MCF 10A (cell line): Measurements from ENCODE around the gene HTR5A. TPM values are rescaled to one million over a fixed set of nuclear protein-coding genes. Genes with fewer than 3 reads are reported as not detected.

ENCODE experiments used
- BruUV-seq: library from RNA; stranded (reverse); fragments of 400-500 nt; replicated peaks from 2 replicates; lab custom pipeline; 2021; lab: Mats Ljungman, UMichigan
- CTCF ChIA-PET: fragments of 300-600 bp; sonication (Branson Sonifier 250); formaldehyde crosslinking; extraction: SDS; loops from one replicate; lab custom pipeline; 2021; ENCODE audit warnings: antibody characterized with exemption, inconsistent platforms; lab: Yijun Ruan, JAX
- POLR2A ChIA-PET: fragments of 300-600, 350-650 bp; sonication (Branson Sonifier 250); formaldehyde crosslinking; extraction: SDS; loops from one replicate; lab custom pipeline; 2020; ENCODE audit warnings: antibody characterized with exemption, inconsistent platforms; lab: Yijun Ruan, JAX
- DNase-seq: peaks from one replicate; pipeline ENCODE4 v3.0.0-alpha.2; 2018; ENCODE audit not compliant: unreplicated experiment
- H3K27ac Mint-ChIP-seq: one replicate; pipeline ENCODE4 v1.8.0; 2022; ENCODE audit warnings: mild to moderate bottlenecking, low read depth, mixed read lengths; ENCODE audit not compliant: unreplicated experiment
- H3K27me3 Mint-ChIP-seq: one replicate; pipeline ENCODE4 v1.8.0; 2022; ENCODE audit warnings: mixed read lengths; ENCODE audit not compliant: insufficient read depth, unreplicated experiment
- H3K36me3 Mint-ChIP-seq: one replicate; pipeline ENCODE4 v1.8.0; 2022; ENCODE audit warnings: mild to moderate bottlenecking, moderate library complexity, mixed read lengths; ENCODE audit not compliant: insufficient read depth, unreplicated experiment
- H3K4me1 Mint-ChIP-seq: one replicate; pipeline ENCODE4 v1.8.0; 2022; ENCODE audit warnings: mixed read lengths; ENCODE audit not compliant: insufficient read depth, unreplicated experiment
- H3K4me3 Mint-ChIP-seq: one replicate; pipeline ENCODE4 v1.8.0; 2022; ENCODE audit warnings: mild to moderate bottlenecking, moderate library complexity, mixed read lengths; ENCODE audit not compliant: unreplicated experiment
- H3K9me3 Mint-ChIP-seq: one replicate; pipeline ENCODE4 v1.8.0; 2022; ENCODE audit warnings: mixed read lengths; ENCODE audit not compliant: unreplicated experiment
- CTCF ChIP-seq: fragments of 200-600 bp; IDR thresholded peaks from one replicate; pipeline ENCODE4 v1.8.0; 2022; ENCODE audit warnings: antibody characterized with exemption, mild to moderate bottlenecking; ENCODE audit not compliant: unreplicated experiment
- intact Hi-C: fragments of 100-400 bp; cut with micrococcal nuclease; formaldehyde crosslinking; loops from 2 replicates; pipeline ENCODE4 v1.14.1; 2022
- total RNA-seq: library from RNA; stranded (reverse); gene quantifications from 2 replicates; pipeline ENCODE4 v1.2.3, GENCODE V29; 2022

Gene HTR5A
- total RNA-seq, 1 experiment from 2014 or later: not detected

DNA sequence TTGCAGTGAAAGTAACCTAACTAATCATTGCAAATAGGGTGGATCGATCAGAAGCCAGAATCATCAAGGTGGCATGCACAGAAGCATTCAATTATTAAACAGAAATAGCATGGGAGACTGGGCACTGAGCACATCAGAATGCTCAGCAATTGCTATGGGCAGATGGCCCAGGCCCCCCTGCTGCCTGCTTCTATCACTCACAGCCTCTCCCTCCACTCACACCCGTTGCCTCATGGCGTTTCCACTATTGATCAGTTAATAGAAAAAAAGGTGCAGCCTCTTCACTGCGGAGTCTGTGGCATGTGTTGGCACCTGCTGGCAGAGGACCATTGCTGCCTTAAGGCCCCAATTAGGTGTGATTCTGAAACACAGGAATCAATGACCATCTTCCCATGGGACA lies 11.2 kb upstream of the HTR5A start:
- DNase-seq: no peak
- intact Hi-C loops: no loop called here
- CTCF ChIA-PET: no interaction called here
- no peak for TF ChIP-seq CTCF
- no peak overlapping the region for H3K4me3 Mint-ChIP-seq
- H3K36me3 Mint-ChIP-seq: no peaks in the 10 kb centered on the region
- no peak overlapping the region for H3K27ac Mint-ChIP-seq
- BruUV-seq: no TSS peak
- no peaks in the 10 kb centered on the region for H3K9me3 Mint-ChIP-seq
- peaks cover 4% of the 10 kb centered on the region for H3K27me3 Mint-ChIP-seq
- H3K4me1 Mint-ChIP-seq: no peaks in the 10 kb centered on the region
- POLR2A ChIA-PET: no interaction called here

DNA sequence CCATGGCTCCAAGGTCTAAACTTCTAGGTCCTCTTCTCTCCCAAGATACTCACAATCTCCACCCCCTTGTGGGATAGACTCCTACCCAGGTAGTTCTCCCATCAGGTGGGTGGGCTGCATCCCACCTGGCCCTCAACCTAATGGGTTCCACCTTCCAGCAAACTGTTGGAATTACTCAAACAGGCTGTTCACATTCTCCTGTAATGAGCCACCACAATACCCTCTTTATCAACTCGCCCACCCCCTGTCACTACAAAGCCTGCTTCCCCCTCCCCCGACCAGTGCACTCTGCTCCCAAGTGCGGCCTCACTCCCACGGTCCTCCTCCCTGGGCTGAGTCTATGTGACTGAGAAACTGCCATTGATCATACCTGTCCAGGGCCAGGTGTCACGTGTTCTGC lies 10.4 kb upstream of the HTR5A start:
- no peak overlapping the region for H3K27ac Mint-ChIP-seq
- H3K4me1 Mint-ChIP-seq: no peaks in the 10 kb centered on the region
- no peaks in the 10 kb centered on the region for H3K27me3 Mint-ChIP-seq
- H3K9me3 Mint-ChIP-seq: peaks cover 5% of the 10 kb centered on the region
- BruUV-seq: no TSS peak
- CTCF ChIA-PET: no interaction called here
- no peak for TF ChIP-seq CTCF
- POLR2A ChIA-PET: no interaction called here
- intact Hi-C loops: no loop called here
- DNase-seq: no peak
- H3K4me3 Mint-ChIP-seq: no peak overlapping the region
- no peaks in the 10 kb centered on the region for H3K36me3 Mint-ChIP-seq

DNA sequence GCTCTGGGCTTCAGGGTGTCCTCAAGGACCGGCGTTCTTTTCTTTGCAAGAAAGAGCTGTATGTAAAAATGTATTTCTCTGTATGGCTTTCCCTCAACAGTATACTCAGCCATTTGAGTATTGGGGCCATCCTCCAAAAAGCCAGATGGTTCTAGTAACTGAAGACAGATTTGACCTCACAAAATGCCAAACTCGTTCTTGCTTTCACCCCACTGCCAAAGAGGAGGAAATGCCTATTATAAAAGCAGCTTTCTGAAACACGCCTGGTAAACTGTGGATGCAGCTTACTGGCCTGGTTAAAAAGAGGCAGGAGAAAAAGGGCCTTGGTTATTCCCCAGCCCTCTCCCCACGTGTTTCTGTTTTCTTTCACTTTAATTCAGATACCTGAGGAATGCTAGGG lies 7.7 kb upstream of the HTR5A start:
- ChIA-PET POLR2A (interaction anchor here (0.7 kb wide), 1 partner anchor 23 kb away, joined by 3 read pairs; no protein-coding TSS in a partner anchor), CTCF (interaction anchor here (0.6 kb wide), 1 partner anchor 46 kb away, joined by 4 read pairs; no protein-coding TSS in a partner anchor)
- H3K9me3 Mint-ChIP-seq: peaks cover 5% of the 10 kb centered on the region
- no peak for TF ChIP-seq CTCF
- no TSS peak for BruUV-seq
- H3K36me3 Mint-ChIP-seq: no peaks in the 10 kb centered on the region
- H3K27ac Mint-ChIP-seq: no peak overlapping the region
- no peaks in the 10 kb centered on the region for H3K27me3 Mint-ChIP-seq
- no peak overlapping the region for H3K4me3 Mint-ChIP-seq
- DNase-seq: no peak
- H3K4me1 Mint-ChIP-seq: no peaks in the 10 kb centered on the region
- intact Hi-C loops: no loop called here

DNA sequence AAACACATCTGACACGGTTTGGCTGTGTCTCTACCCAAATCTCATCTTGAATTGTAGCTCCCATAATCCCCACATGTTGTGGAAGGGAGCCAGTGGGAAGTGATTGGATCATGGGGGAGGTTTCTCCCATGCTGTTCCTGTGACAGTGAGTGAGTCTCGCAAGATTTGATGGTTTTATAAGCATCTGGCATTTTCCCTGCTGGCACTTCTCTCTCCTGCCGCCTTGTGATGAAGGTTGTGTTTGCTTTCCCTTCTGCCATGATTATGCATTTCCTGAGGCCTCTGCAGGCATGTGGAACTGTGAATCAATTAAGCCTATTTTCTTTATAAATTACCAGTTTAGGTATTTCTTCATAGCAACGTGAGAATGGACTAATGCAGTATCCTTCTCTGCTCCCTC lies 5.9 kb upstream of the HTR5A start:
- no TSS peak for BruUV-seq
- no peak overlapping the region for H3K27ac Mint-ChIP-seq
- intact Hi-C loops: no loop called here
- no peak overlapping the region for H3K4me3 Mint-ChIP-seq
- H3K4me1 Mint-ChIP-seq: no peaks in the 10 kb centered on the region
- DNase-seq: no peak
- TF ChIP-seq CTCF: no peak
- ChIA-PET POLR2A (interaction anchor here (1.1 kb wide), 1 partner anchor 13 kb away, joined by 3 read pairs; no protein-coding TSS in a partner anchor), CTCF (interaction anchor here (1.0 kb wide), 1 partner anchor 11 kb away, joined by 3 read pairs; no protein-coding TSS in a partner anchor)
- H3K36me3 Mint-ChIP-seq: no peaks in the 10 kb centered on the region
- H3K9me3 Mint-ChIP-seq: peaks cover 5% of the 10 kb centered on the region
- H3K27me3 Mint-ChIP-seq: no peaks in the 10 kb centered on the region
